HEK293 (cell line): ENCODE data around the gene PODXL2.
A peak's percentile ranks its signal among the peaks of the same experiment; 100 is the strongest.

Experiments
- CTCF ChIA-PET: fragments of 350-600 bp; formaldehyde crosslinking; extraction: SDS; loops from one replicate; lab custom pipeline; 2021; ENCODE audit warnings: antibody characterized with exemption; lab: Yijun Ruan, JAX
- POLR2A ChIA-PET: fragments of 300-600 bp; formaldehyde crosslinking; extraction: SDS; loops from one replicate; lab custom pipeline; 2020; ENCODE audit warnings: antibody characterized with exemption, inconsistent platforms; lab: Yijun Ruan, JAX
- H3K27ac ChIP-seq: fragments of 200-500 bp; sonication (Bioruptor generic); 2 replicates; pipeline ENCODE4 v1.5.1; 2014; ENCODE audit warnings: low read depth, low read length, control low read depth, inconsistent platforms; ENCODE audit errors: extremely low read depth
- H3K36me3 ChIP-seq, 2 experiments: fragments of 200-500 bp in 1 of 2; sonication (Bioruptor generic) in 1 of 2; 1 replicate in 1 of 2; 2 replicates in 1 of 2; pipeline ENCODE4 v1.5.1; 2014 to 2017; ENCODE audit warnings: inconsistent platforms in 2 of 2, low read length in 2 of 2; ENCODE audit not compliant: control insufficient read depth in 2 of 2, insufficient read depth in 1 of 2
- H3K4me1 ChIP-seq: fragments of 200-500 bp; sonication (Bioruptor generic); 2 replicates; pipeline ENCODE4 v1.5.1; 2014; ENCODE audit warnings: mild to moderate bottlenecking, low read length, inconsistent platforms; ENCODE audit not compliant: control insufficient read depth, insufficient read depth
- H3K4me3 ChIP-seq: 2 replicates; pipeline ENCODE4 v1.5.1; 2011; ENCODE audit warnings: low read depth, mild to moderate bottlenecking, control low read depth, low read length, moderate library complexity
- H3K9me3 ChIP-seq: fragments of 200-500 bp; sonication (Bioruptor generic); 2 replicates; pipeline ENCODE4 v1.5.1; 2014; ENCODE audit warnings: low read depth, low read length, inconsistent platforms; ENCODE audit not compliant: control insufficient read depth, insufficient read depth
- TCF7L2 ChIP-seq: IDR thresholded peaks from 2 replicates; pipeline ENCODE4 v1.6.1; 2011; ENCODE audit warnings: low read depth, mild to moderate bottlenecking, inconsistent platforms, low read length, moderate library complexity, borderline replicate concordance
- YY2 ChIP-seq: fragments of 450-650 bp; formaldehyde crosslinking; IDR thresholded peaks from 2 replicates; pipeline ENCODE4 v1.5.1; 2016; ENCODE audit warnings: missing biosample characterization, missing genetic modification characterization
- ZNF10 ChIP-seq: fragments of 450-650 bp; formaldehyde crosslinking; IDR thresholded peaks from 2 replicates; pipeline ENCODE4 v1.5.1; 2017; ENCODE audit warnings: missing biosample characterization, missing genetic modification characterization
- ZNF146 ChIP-seq: fragments of 450-650 bp; formaldehyde crosslinking; IDR thresholded peaks from 2 replicates; pipeline ENCODE4 v1.5.1; 2016; ENCODE audit warnings: missing biosample characterization, missing genetic modification characterization
- ZNF175 ChIP-seq: fragments of 450-650 bp; formaldehyde crosslinking; IDR thresholded peaks from 2 replicates; pipeline ENCODE4 v1.5.1; 2016; ENCODE audit warnings: missing biosample characterization, missing genetic modification characterization
- ZNF184 ChIP-seq: fragments of 450-650 bp; IDR thresholded peaks from 2 replicates; pipeline ENCODE4 v1.5.1; 2018; ENCODE audit warnings: missing biosample characterization, mild to moderate bottlenecking, missing genetic modification characterization
- ZNF426 ChIP-seq: fragments of 450-650 bp; formaldehyde crosslinking; IDR thresholded peaks from 2 replicates; pipeline ENCODE4 v1.5.1; 2017; ENCODE audit warnings: missing biosample characterization, missing genetic modification characterization, mild to moderate bottlenecking, inconsistent platforms, moderate library complexity
- ZNF48 ChIP-seq: fragments of 450-650 bp; formaldehyde crosslinking; IDR thresholded peaks from 2 replicates; pipeline ENCODE4 v1.5.1; 2016; ENCODE audit warnings: missing biosample characterization, missing genetic modification characterization
- ZNF585B ChIP-seq: fragments of 450-650 bp; formaldehyde crosslinking; IDR thresholded peaks from 2 replicates; pipeline ENCODE4 v1.5.1; 2016; ENCODE audit warnings: missing biosample characterization, missing genetic modification characterization
- ZNF677 ChIP-seq: fragments of 450-650 bp; IDR thresholded peaks from 2 replicates; pipeline ENCODE4 v1.5.0; 2018; ENCODE audit warnings: missing biosample characterization, mild to moderate bottlenecking, missing genetic modification characterization, moderate library complexity
- TF ChIP-seq, protein P1 (sequence below): fragments of 450-650 bp; formaldehyde crosslinking; IDR thresholded peaks from 2 replicates; pipeline ENCODE4 v1.5.1; 2016; ENCODE audit warnings: missing biosample characterization, missing genetic modification characterization
- TF ChIP-seq, protein P2 (sequence below): fragments of 450-650 bp; formaldehyde crosslinking; IDR thresholded peaks from 2 replicates; pipeline ENCODE4 v1.5.1; 2016; ENCODE audit warnings: missing biosample characterization, missing genetic modification characterization

The PODXL2 gene

DNA sequence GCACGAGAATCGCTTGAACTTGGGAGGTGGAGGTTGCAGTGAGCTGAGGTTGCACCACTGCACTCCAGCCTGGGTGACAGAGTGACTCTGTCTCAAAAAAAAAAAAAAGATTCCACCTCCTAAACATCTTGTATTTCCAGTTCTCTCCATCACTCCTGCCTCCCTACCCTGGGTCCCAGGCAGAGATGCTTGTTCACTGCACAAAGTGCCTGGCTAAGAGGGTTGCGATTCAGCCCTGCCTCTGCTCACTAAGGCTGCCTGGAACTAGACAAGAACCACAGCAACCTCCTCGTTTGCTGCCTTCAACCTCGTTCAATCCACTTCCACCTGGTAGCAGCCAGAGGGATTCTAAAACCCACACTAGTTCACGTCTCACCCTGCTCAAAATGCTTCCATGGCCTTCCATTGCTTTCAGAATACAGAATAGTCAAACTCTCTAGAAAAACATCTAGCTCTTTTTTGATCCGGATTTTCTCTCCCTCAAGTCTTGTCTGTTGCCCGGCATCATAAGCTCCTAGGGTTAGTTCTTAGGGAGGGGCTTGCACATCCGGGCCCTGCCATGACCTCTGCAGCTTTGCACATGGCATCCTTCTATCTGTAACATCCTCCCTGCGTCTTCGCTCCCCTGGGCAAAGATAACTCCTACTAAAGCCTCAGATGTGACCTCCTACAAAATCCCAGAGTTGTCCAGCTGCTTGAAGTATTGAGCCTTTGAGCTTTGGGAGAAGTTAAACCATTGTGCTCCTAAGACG, 31.8 kb upstream of the PODXL2 start:
- ChIA-PET POLR2A (interaction anchor here (0.7 to 1.5 kb wide), 6 partner anchors 8 to 30 kb away, joined by 3 to 8 read pairs (median 4); no protein-coding TSS in a partner anchor), CTCF (interaction anchor here (1.2 kb wide), 1 partner anchor 22 kb away, joined by 5 read pairs; no protein-coding TSS in a partner anchor)
- no peak overlapping the region for H3K4me3 ChIP-seq
- no peaks in the 10 kb centered on the region for H3K9me3 ChIP-seq
- TF ChIP-seq TCF7L2 (no peak), ZNF677 (tag by site-specific recombination) (no peak), ZNF175 (tag by site-specific recombination) (no peak)
- H3K36me3 ChIP-seq, result peaks cover 13 to 34% of the 10 kb centered on the region in 2 experiments; a peak in 2 of 3 replicates
- H3K4me1 ChIP-seq, result no peaks in the 10 kb centered on the region; the same call in 1 of the 2 replicates
- no peak overlapping the region for H3K27ac ChIP-seq

DNA sequence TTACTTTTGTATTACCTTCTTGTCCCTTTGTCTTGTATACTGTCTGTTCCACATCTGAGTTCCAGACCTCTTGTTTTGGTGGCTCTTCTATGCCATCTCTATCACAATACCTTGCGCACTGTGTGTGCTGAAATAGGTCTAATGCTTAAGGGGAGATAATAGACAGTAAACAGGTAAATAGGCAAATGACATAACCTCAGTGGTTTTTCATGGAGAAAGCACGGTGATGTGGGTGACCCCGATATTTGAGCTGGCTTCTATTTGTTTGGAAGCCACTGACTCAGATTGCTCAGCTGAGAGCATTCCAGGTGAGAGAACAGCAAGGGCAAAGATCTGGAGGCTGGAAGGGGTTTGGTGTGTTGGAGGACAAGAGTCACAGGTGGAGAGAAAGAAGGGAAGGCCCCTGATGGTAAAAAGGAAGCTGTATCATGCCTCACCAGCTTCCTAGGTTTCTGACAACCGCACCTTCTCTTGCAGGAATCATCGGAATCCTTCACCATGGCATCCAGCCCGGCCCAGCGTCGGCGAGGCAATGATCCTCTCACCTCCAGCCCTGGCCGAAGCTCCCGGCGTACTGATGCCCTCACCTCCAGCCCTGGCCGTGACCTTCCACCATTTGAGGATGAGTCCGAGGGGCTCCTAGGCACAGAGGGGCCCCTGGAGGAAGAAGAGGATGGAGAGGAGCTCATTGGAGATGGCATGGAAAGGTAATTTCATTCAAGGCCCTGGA, 30.0 kb upstream of the PODXL2 start:
- CTCF ChIA-PET, result interaction anchor here (0.7 to 1.6 kb wide), 2 partner anchors 12 to 24 kb away, joined by 6 read pairs; no protein-coding TSS in a partner anchor
- Histone ChIP-seq H3K4me3 (peak overlapping the region; percentile 65), H3K9me3 (no peaks in the 10 kb centered on the region), H3K4me1 (no peaks in the 10 kb centered on the region; the same call in 1 of the 2 replicates), H3K27ac (peak overlapping the region; percentile 82; the same call in 1 of the 2 replicates), H3K36me3 (peaks cover 20 to 52% of the 10 kb centered on the region in 2 experiments; a peak in 2 of 3 replicates)
- TF ChIP-seq ZNF426 (tag by site-specific recombination) (no peak), ZNF48 (tag by site-specific recombination) (no peak), YY2 (tag by site-specific recombination) (no peak)
- POLR2A ChIA-PET, result interaction anchor here (1.0 to 1.5 kb wide), 3 partner anchors 8 to 24 kb away, joined by 3 to 5 read pairs (median 5); partner anchors contain the start of gene TPRA1

DNA sequence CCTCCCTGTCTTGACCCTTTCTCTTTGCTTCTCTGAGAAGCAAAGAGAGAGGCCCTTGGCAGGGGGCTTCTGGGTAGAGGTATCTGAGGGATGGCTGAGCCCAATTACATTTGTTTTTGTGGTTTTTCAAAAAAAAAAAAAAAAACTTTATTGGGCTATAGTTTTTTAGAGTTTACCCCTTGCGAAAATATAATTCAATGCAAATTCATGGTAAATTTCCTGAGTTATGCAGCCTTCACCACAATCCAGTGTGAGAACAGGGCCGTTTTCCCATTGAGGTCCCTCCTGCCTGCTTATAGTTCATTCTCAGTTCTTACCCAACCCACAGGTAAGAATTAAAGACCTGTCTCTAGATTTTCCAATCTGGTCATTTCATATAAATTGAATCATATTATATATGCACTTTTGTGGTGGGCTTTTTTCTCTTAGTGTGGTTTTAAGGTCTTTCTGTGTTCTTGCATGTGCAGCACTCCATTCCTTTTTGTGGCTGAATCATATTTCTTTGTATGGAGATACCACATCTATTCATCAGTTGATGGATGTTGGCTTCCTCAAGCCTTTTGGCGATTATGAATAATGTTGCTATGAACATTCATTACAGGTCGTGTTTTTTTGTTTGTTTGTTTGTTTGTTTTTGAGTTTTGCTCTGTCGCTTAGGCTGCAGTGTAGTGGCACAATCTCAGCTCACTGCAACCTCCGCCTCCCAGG, 28.1 kb upstream of the PODXL2 start:
- Histone ChIP-seq H3K9me3 (no peaks in the 10 kb centered on the region), H3K36me3 (peaks cover 21 to 69% of the 10 kb centered on the region in 2 experiments; a peak in 2 of 3 replicates), H3K27ac (no peak overlapping the region), H3K4me3 (no peak overlapping the region), H3K4me1 (no peaks in the 10 kb centered on the region; the same call in 1 of the 2 replicates)
- ChIA-PET POLR2A (interaction anchor here (0.5 kb wide), 1 partner anchor 13 kb away, joined by 6 read pairs; no protein-coding TSS in a partner anchor), CTCF (no interaction called here)
- TF ChIP-seq ZNF10 (tag by site-specific recombination) (peak; percentile 77; the same call in 1 of the 2 replicates), ZNF146 (tag by site-specific recombination) (peak; percentile 62; the same call in 1 of the 2 replicates)
- TF ChIP-seq, protein P1, sequence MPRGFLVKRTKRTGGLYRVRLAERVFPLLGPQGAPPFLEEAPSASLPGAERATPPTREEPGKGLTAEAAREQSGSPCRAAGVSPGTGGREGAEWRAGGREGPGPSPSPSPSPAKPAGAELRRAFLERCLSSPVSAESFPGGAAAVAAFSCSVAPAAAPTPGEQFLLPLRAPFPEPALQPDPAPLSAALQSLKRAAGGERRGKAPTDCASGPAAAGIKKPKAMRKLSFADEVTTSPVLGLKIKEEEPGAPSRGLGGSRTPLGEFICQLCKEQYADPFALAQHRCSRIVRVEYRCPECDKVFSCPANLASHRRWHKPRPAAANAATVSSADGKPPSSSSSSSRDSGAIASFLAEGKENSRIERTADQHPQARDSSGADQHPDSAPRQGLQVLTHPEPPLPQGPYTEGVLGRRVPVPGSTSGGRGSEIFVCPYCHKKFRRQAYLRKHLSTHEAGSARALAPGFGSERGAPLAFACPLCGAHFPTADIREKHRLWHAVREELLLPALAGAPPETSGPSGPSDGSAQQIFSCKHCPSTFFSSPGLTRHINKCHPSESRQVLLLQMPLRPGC (tag by site-specific recombination), result no peak

DNA sequence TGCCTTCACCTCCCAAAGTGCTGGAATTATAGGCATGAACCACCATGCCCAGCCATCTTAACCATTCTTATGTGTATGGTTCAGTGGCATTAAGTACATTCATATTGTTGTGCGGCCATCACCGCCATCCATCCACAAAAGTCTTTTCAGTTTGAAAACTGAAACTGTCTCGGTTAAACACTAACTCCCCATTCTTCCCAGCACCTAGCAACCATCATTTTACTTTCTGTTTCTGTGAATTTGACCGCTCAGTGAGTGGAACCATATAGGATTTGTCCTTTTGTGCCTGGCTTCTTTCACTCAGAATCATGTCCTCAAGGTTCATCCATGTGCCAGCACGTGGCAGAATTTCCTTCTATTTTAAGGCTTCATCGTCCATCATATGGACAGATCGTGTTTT, 24.9 kb upstream of the PODXL2 start:
- Histone ChIP-seq H3K27ac (no peak overlapping the region), H3K4me1 (no peaks in the 10 kb centered on the region; the same call in 1 of the 2 replicates), H3K9me3 (no peaks in the 10 kb centered on the region), H3K36me3 (peaks cover 21 to 97% of the 10 kb centered on the region in 2 experiments; a peak in 2 of 3 replicates), H3K4me3 (no peak overlapping the region)
- TF ChIP-seq ZNF184 (no peak), ZNF585B (tag by site-specific recombination) (no peak)
- TF ChIP-seq, protein P2, sequence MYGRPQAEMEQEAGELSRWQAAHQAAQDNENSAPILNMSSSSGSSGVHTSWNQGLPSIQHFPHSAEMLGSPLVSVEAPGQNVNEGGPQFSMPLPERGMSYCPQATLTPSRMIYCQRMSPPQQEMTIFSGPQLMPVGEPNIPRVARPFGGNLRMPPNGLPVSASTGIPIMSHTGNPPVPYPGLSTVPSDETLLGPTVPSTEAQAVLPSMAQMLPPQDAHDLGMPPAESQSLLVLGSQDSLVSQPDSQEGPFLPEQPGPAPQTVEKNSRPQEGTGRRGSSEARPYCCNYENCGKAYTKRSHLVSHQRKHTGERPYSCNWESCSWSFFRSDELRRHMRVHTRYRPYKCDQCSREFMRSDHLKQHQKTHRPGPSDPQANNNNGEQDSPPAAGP (tag by site-specific recombination), result no peak
- CTCF ChIA-PET, result no interaction called here
- POLR2A ChIA-PET, result no interaction called here
